ENCODE data around the gene C11orf24. TPM values are rescaled to one million over a fixed set of nuclear protein-coding genes. Genes with fewer than 3 reads are reported as not detected.

Gene C11orf24
- 27.5 and 56.8 TPM in 2 replicates for total RNA-seq

DNA sequence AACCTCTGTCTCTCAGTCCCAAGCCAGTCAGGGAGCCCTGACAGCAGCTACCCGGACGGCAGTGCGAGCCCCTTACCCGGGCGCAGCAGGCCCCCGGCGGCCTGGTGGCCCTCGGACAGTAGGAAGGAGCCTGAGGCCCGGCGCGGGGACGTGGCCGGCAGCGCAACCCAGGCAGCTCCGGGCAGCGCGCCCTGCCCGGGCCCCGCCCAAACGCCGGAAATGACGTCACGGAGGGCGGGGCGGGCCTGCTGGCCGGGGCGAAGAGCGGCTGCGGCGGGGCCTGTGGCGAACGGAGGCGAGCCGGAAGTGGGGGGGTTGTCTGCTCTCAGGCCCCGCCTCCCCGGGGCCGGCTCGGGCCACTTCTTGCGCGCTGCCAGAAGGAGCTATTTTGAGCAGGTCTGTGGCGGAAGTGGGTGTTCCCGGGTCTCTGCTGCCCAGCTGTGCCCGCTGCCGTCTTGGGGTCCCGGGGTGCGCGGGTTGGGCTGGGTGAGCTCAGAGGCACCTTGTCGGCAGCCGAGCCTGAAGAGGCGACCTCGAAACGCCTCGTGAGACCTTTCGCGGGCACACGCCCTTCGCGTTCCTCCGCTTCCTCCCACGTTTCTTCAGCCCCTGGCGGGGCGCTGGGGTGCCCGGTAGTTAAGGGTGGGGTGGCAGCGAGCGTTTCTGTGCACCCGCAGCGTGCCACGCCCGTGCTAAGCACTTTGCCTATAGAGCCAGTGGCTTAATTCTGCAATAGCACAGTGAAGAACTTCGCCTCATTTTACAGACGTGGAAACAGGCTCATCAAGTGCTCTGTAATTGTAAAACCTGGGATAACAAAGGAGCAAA is at the start of gene C11orf24:
Gene C11orf24, minus strand, starts transcription at position 193 of the 828 bp plus-strand sequence. CDS start 8,206 bp downstream, outside the sequence.
- DNase-seq (ENCODE audit: low read depth) = peak; percentile 65
- Histone ChIP-seq H3K36me3 (ENCODE audit: control insufficient read depth, insufficient read depth, low read length) (no peaks in the 10 kb centered on the region), H3K27me3 (ENCODE audit: control insufficient read depth, insufficient read depth, low read length) (no peaks in the 10 kb centered on the region), H3K4me3 (ENCODE audit: low read depth, low read length) (peak within 1 kb of the TSS; percentile 91)
- TF ChIP-seq, protein P1, sequence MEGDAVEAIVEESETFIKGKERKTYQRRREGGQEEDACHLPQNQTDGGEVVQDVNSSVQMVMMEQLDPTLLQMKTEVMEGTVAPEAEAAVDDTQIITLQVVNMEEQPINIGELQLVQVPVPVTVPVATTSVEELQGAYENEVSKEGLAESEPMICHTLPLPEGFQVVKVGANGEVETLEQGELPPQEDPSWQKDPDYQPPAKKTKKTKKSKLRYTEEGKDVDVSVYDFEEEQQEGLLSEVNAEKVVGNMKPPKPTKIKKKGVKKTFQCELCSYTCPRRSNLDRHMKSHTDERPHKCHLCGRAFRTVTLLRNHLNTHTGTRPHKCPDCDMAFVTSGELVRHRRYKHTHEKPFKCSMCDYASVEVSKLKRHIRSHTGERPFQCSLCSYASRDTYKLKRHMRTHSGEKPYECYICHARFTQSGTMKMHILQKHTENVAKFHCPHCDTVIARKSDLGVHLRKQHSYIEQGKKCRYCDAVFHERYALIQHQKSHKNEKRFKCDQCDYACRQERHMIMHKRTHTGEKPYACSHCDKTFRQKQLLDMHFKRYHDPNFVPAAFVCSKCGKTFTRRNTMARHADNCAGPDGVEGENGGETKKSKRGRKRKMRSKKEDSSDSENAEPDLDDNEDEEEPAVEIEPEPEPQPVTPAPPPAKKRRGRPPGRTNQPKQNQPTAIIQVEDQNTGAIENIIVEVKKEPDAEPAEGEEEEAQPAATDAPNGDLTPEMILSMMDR (IDR thresholded peaks at IDR 0.05; ENCODE audit: insufficient read depth, low read length, poor library complexity, severe bottlenecking) = no peak

DNA sequence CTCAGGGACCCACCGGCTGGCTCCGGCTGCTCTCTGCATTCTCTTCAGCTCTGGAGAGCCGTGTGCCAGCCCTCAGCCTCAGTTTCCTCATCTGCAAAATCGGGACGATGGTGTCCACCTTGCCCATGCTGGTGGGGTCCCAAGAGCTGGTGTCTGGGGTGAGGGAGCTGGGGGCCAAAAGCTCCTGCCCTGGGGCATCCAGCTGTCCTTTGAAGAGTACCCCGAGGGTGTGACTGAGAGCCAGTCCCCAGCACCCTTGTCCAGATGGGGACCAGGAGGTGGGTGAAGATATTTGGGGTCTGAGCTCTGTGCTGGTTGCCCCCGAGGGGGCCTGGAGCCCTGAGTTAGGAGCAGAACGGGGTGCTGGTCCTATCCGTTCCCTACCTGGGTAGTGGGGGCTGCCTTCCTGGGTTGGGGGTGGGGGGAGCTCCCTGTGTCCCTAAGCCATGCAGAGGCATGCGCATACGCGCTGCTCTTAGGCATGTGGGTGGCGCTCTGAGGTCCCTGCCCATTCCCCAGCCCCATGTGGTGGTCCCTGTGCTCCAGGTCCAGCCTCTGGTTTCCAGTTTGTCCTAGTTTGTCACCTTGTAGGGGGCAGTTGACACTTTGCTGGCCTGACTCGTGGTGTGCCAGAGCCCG is 45.5 kb upstream of the C11orf24 start:
- TF ChIP-seq, protein P1 (IDR thresholded peaks at IDR 0.05; ENCODE audit: insufficient read depth, low read length, poor library complexity, severe bottlenecking) = no peak
- Histone ChIP-seq H3K4me3 (ENCODE audit: low read depth, low read length) (no peak overlapping the region), H3K36me3 (ENCODE audit: control insufficient read depth, insufficient read depth, low read length) (no peaks in the 10 kb centered on the region), H3K27me3 (ENCODE audit: control insufficient read depth, insufficient read depth, low read length) (no peaks in the 10 kb centered on the region)
- no peak for DNase-seq (ENCODE audit: low read depth)

DNA sequence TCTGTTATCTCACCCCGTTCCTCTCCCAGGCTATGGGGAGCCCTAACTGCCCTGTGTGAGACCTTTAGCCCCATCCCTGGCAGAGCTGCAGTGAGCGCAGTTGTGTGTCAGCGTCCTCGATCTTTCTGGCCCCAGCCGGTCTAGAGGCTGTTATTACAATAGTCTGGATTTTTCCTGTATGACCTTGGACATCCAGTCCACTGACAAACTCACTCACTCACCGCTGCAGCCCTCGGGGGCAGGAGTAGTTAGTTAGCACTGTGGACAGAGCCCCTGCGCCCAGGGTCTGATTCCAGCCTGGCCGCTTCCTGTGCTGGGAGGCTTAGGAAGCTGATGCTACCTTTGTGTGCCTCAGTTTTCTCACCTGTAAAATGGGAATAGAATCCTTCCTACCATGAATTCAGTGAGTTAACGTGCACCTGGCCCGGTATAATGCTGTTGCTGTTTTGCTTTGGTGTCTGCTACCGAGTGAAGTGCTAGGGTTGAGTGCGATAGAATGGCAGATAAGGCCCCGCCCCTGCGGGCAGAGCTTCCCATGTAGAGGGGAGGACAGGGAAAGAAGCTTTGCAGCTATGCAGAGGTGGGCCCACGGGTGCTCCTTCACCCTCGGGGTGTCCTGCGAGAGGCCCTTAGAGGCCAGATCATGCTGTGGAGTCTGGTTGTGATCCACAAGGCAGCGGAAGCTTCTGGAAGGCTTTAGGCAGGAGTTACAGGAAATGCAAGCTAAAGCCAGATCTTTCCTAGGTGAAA is 43.6 kb upstream of the C11orf24 start:
- no peak for DNase-seq (ENCODE audit: low read depth)
- Histone ChIP-seq H3K36me3 (ENCODE audit: control insufficient read depth, insufficient read depth, low read length) (no peaks in the 10 kb centered on the region), H3K4me3 (ENCODE audit: low read depth, low read length) (no peak overlapping the region), H3K27me3 (ENCODE audit: control insufficient read depth, insufficient read depth, low read length) (no peaks in the 10 kb centered on the region)
- TF ChIP-seq, protein P1 (IDR thresholded peaks at IDR 0.05; ENCODE audit: insufficient read depth, low read length, poor library complexity, severe bottlenecking) = no peak

DNA sequence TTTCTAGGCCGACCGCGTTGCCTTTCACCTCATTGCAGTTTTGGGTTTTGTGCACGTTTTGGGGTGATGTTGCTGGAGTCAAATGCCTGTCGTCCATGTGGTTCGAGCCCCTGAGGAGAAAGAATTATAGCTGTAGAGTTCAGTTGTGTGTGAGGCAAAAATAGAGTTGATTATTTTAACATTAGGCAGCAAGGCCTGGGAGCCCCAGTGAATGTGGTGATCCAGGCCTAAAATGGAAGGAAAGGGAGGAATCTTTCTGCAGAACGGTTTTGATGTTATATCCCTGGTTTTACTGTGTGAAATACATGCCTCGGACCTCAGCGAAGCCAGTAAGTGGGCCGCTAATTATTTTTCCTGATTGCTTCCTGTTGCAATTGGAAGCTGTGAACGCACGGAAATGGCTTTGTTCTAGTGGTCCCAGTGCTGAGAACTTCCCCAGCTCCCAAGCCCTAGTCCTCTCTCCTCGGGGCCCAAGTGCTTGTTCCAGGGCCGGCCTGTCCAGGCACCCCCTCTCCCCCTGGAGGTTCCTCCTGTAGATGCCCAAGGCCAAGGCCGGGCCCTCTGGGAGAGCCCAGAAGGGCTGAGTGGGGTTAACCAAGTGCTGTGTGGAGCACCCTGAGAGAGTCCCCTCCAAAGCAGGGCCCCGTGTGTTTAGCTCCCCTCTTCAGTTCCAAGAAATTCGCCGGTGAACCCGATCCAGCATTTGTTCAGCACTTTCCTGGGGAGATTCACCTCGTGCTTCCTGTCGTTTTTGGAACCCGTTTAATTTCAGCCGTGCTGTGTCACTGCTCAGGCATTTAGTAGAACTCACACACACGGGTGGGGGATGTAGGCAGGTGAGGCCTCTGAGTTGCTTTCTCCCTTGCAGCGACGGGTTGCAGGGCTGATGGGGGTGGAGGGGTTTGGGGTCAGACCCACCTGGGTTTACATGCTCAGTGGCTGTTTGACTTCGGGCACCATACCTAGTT is 42.7 kb upstream of the C11orf24 start:
- H3K4me3 ChIP-seq (ENCODE audit: low read depth, low read length) = peak overlapping the region; percentile 51
- no peak for DNase-seq (ENCODE audit: low read depth)
- TF ChIP-seq, protein P1 (IDR thresholded peaks at IDR 0.05; ENCODE audit: insufficient read depth, low read length, poor library complexity, severe bottlenecking) = no peak
- H3K36me3 ChIP-seq (ENCODE audit: control insufficient read depth, insufficient read depth, low read length) = no peaks in the 10 kb centered on the region
- no peaks in the 10 kb centered on the region for H3K27me3 ChIP-seq (ENCODE audit: control insufficient read depth, insufficient read depth, low read length)

DNA sequence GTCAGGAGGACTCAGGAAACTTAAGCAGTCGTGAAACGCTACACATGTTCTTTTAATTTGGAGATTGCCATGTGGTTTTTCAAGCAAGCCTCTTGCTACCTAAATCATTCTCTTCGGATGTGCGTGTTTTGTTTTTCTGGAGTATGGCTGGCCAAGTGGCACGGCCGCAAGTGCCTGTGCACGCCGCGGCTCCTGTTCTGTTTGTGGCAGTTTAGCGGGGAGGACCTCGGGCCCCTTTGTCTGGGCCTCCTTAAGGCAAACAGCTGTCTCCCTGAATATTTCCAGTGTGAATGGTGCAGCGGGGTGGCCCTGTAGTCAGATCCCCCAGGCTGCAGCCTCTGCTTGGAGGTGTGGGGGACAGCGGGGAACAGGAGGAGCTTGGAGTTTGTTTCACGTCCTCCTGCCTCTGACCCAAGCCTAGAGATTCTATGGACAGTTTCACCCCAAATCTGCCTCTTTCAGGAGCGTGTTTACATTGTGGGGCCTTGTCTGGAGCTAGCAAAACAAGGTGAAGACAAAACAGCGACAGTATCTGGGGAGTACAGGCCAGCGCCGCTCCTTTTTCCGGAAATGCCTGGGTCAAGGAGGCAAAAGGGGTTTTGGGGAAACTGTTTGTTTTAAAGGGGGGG is 41.9 kb upstream of the C11orf24 start:
- Histone ChIP-seq H3K36me3 (ENCODE audit: control insufficient read depth, insufficient read depth, low read length) (no peaks in the 10 kb centered on the region), H3K4me3 (ENCODE audit: low read depth, low read length) (peak overlapping the region; percentile 51), H3K27me3 (ENCODE audit: control insufficient read depth, insufficient read depth, low read length) (no peaks in the 10 kb centered on the region)
- DNase-seq (ENCODE audit: low read depth) = no peak
- TF ChIP-seq, protein P1 (IDR thresholded peaks at IDR 0.05; ENCODE audit: insufficient read depth, low read length, poor library complexity, severe bottlenecking) = no peak
